GM10266 (cell line): ENCODE results near the gene SLCO2A1.
"Not testable (repeated sequence)": the region's sequence is repeated elsewhere in the genome, so short reads cannot be mapped to it uniquely, and the experiment has no call there.

Source experiments
- DNase-seq: peaks from one replicate; pipeline ENCODE4 v3.0.0; 2012; ENCODE audit errors: extremely low spot score
- CTCF ChIP-seq: IDR thresholded peaks from 2 replicates; pipeline ENCODE4 v1.5.1; 2012; ENCODE audit warnings: mild to moderate bottlenecking, low read depth; ENCODE audit not compliant: control insufficient read depth, insufficient read depth; ENCODE audit errors: missing control alignments

The SLCO2A1 gene

GRCh38 chr3:134074790-134075567 lies 45.3 kb upstream of the SLCO2A1 start:
- DNase-seq: no peak
- TF ChIP-seq CTCF: no peak

GRCh38 chr3:134074001-134074789 lies 44.5 kb upstream of the SLCO2A1 start:
- TF ChIP-seq CTCF: no peak
- no peak for DNase-seq

- no peak for DNase-seq
Measured at GRCh38 chr3:134073583-134073945, 43.8 kb upstream of the SLCO2A1 start.

DNA sequence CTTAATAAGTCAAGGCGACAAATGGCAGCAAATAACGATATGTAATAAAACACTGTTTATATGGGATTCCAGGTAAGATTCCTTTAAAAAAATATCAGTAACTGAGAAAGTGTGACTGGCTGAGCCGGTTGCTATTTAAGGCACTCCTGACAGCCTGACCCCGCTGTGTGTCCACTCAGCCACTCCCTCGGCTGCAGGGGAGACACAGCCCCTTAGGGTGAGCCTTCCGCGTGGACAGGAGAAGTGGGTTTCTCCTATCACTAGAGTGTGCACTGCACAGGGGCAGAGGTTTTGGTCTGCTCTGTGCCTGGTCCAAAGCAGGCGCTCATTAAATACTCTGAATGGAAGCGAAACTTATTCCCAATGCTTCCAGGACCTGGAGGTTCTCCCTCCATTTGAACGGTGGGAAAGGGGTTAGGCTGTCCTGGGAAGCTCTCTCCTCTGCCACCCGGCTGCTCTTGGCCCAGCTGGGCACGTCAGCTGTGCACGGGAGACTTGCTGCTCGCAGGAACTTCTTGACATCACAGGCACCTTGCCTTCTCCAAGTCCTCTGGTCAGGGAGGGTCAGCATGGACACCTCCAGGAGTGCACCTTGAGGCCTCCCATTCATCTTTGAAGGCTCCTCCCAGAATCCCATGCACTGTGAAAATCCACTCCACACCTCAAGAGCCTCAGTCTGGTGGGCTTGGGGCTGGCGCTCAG lies 43.3 kb upstream of the SLCO2A1 start:
- TF ChIP-seq CTCF: no peak
- DNase-seq: no peak

More at GRCh38 chr3:134073583-134073945, 43.8 kb upstream of the SLCO2A1 start:
- TF ChIP-seq CTCF: no peak

DNA sequence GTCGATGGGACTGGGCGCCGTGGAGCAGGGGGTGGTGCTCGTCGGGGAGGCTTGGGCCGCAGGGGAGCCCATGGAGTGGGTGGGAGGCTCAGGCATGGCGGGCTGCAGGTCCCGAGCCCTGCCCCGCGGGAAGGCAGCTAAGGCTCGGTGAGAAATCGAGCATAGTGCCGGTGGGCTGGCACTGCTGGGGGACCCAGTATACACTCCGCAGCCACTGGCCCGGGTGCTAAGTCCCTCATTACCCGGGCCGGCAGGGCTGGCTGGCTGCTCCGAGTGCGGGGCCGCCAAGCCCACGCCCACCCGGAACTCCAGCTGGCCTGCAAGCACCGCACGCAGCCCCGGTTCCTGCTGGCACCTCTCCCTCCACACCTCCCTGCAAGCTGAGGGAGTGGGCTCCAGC lies 40.6 kb upstream of the SLCO2A1 start:
- DNase-seq: not testable (repeated sequence)

GRCh38 chr3:134068429-134068828 lies 38.7 kb upstream of the SLCO2A1 start:
- DNase-seq: no peak
- no peak for TF ChIP-seq CTCF

GRCh38 chr3:134067531-134068161 lies 37.9 kb upstream of the SLCO2A1 start:
- no peak for DNase-seq
- no peak for TF ChIP-seq CTCF
